GM18519 (cell line): ENCODE measurements around the gene PNPLA3.

Source experiments
- ATAC-seq: cut with Tn5 transposase; IDR thresholded peaks from one replicate; pipeline ENCODE4 v1.9.1; 2021; ENCODE audit warnings: mild to moderate bottlenecking, moderate library complexity; ENCODE audit not compliant: unreplicated experiment, low FRiP score

PNPLA3 gene

GRCh38 chr22:43988116-43988820 lies 64.7 kb downstream of the PNPLA3 start:
- no peak for ATAC-seq

- ATAC-seq = no peak
These were observed 65.4 kb downstream of the PNPLA3 start for GRCh38 chr22:43988960-43989359.

GRCh38 chr22:43990044-43990443 lies 66.4 kb downstream of the PNPLA3 start:
- no peak for ATAC-seq

GRCh38 chr22:43991316-43992020 lies 67.9 kb downstream of the PNPLA3 start:
- ATAC-seq = no peak

GRCh38 chr22:43992331-43992821 lies 68.8 kb downstream of the PNPLA3 start:
- no peak for ATAC-seq

- no peak for ATAC-seq
These were observed 69.6 kb downstream of the PNPLA3 start for GRCh38 chr22:43993072-43993760.

GRCh38 chr22:43994006-43994405 lies 70.4 kb downstream of the PNPLA3 start:
- no peak for ATAC-seq

GRCh38 chr22:43994416-43994815 lies 70.8 kb downstream of the PNPLA3 start:
- no peak for ATAC-seq

- no peak for ATAC-seq
These were observed 71.6 kb downstream of the PNPLA3 start for GRCh38 chr22:43995057-43995685.

GRCh38 chr22:43995798-43996169 lies 72.2 kb downstream of the PNPLA3 start:
- no peak for ATAC-seq

- ATAC-seq = no peak
These were observed 72.8 kb downstream of the PNPLA3 start for GRCh38 chr22:43996170-43996980.

GRCh38 chr22:43996981-43997265 lies 73.3 kb downstream of the PNPLA3 start:
- ATAC-seq = no peak
